GM12801 (cell line): Measurements from ENCODE around the gene ABCC4.

ENCODE experiments used
- TF ChIP-seq, protein P1 (sequence below): IDR thresholded peaks from one replicate; pipeline ENCODE4 v1.5.1; 2011; ENCODE audit warnings: control low read depth; ENCODE audit not compliant: insufficient read length; ENCODE audit errors: extremely low read depth

Gene ABCC4

GRCh38 chr13:95112883-95113282 lies 188.4 kb downstream of the ABCC4 start:
- TF ChIP-seq, protein P1, sequence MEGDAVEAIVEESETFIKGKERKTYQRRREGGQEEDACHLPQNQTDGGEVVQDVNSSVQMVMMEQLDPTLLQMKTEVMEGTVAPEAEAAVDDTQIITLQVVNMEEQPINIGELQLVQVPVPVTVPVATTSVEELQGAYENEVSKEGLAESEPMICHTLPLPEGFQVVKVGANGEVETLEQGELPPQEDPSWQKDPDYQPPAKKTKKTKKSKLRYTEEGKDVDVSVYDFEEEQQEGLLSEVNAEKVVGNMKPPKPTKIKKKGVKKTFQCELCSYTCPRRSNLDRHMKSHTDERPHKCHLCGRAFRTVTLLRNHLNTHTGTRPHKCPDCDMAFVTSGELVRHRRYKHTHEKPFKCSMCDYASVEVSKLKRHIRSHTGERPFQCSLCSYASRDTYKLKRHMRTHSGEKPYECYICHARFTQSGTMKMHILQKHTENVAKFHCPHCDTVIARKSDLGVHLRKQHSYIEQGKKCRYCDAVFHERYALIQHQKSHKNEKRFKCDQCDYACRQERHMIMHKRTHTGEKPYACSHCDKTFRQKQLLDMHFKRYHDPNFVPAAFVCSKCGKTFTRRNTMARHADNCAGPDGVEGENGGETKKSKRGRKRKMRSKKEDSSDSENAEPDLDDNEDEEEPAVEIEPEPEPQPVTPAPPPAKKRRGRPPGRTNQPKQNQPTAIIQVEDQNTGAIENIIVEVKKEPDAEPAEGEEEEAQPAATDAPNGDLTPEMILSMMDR: no peak

DNA sequence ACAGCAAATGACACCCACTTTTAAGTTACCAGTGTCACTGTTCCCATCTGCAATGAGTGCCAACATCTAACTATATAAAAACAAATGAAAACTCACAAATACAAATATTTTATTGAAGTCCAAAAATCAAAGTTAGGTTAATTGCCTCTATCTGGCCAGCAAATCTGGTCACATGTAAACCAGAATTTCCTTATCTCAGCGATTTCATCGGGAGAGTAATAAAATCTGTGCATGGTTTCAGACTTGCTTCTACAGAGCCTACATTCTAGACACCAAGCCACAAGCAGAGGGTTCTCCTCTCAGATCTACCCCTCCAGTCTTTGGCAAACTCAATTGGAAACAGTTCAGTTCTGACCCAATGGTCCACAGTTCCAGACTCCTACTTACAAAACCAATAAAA lies 189.6 kb downstream of the ABCC4 start:
- TF ChIP-seq, protein P1: no peak

GRCh38 chr13:95106562-95106961 lies 194.7 kb downstream of the ABCC4 start:
- TF ChIP-seq, protein P1: no peak

DNA sequence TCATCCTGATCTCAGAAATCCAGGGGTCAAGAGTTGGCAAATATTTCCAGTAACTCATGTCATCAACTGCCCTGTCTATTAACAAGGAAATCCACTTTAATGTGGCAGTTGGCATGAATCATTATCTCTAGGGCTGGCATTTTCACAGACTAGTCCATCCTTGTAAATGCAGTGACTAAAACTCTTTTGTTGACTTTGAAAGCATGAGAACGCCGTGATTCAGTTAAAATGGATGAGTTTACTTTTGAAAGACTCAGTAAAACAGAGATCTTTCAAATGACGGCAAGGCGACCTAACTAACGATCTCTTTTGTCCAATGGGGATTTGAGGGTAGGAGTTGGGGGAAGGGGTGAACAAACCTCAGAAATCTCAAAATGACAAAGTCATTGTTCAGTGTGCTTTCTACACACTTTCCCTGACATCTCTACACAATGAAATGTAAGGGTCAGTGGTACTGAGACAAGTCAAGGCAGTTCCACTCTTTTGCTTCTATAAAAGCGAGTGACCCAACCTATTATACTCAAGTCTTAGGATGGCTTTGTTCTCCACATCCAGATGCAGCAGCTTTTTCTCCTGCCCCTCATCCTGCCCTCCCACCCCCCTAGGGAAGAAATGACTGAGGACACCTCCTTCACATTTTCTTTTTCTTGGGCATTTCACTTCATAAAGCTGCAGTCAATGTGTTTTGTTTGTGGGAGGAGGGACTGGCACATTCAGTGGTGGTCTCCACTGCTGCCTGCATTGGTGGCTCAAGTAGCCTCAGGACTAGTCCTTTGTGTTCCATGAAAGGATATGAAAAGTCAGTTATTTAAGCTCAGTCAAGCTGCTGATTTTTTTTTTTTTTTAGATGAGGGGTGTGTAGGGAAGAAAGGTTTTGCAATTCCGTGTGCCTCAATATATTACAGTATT lies 200.5 kb downstream of the ABCC4 start:
- TF ChIP-seq, protein P1: no peak

DNA sequence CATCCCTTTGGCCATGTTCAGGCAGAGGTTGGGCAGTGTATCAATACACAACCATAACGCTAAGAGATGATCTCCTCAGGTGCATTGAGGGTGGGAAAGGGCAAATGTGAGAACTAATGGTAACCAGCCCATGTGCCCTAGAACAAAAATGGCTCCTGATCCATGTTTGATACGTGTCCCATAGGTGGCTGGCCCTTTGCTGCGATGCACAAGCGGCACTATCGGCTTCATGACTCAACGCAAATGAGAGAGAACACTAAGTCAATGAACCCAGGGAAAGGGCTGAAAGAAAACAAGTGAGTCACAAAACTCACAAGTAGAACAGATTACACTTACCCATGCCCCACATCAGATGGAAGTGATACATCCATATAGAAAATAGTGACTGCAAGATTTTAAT lies 201.7 kb downstream of the ABCC4 start:
- TF ChIP-seq, protein P1: no peak

DNA sequence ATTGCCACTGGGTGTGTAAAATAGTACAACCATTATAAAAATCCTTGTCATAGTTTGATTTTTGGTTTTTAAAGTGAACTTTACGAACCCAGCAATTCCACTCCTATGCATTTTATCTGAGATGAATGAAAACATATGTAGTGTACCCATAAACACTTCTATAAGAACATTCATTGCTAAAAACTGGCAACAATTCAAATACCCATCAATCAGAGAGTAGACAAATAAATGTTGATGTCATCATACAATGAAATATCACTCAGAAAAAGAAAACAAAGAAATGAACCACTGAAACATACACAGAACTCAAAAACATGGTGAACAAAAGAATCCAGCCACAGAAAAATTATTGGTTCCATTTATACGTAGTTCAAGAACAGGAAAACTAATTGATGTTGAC lies 202.3 kb downstream of the ABCC4 start:
- TF ChIP-seq, protein P1: no peak

DNA sequence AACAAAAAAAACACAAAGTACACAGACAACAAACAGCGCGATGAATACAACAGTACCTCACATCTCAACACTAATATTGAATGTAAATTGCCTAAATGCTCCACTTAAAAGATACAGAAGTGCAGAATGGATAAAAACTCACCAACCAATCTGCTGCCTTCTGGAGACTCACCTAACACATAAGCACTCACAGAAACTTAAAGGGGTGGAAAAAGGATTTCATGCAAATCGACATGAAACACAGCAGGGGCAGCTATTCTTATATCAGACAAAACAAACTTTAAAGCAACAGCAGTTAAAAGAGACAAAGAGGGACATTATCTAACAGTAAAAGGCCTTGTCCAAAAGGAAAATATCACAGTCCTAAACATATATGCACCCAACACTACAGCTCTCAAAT lies 209.5 kb downstream of the ABCC4 start:
- TF ChIP-seq, protein P1: no peak
